Heart left ventricle (tissue), 13 donors: Measurements from ENCODE around the gene NAALADL2.

ENCODE experiments used
- POLR2A ChIP-seq, 2 donors: fragments of 450-650 bp; IDR thresholded peaks; one replicate each; pipeline ENCODE4 v1.6.1; 2017; ENCODE audit warnings: antibody characterized with exemption in 2 of 2, mild to moderate bottlenecking in 2 of 2, moderate library complexity in 2 of 2
- TF ChIP-seq, protein P1 (sequence below), 12 donors: fragments of 200-600 bp; sonication (generic) in 4 of 12; IDR thresholded peaks; one replicate each; pipeline versions ENCODE4 v1.5.0 to v1.8.0; 2018 to 2022; ENCODE audit warnings: antibody characterized with exemption in 12 of 12, mild to moderate bottlenecking in 5 of 12
- donor health status: ischemic (EF 13 %, LVEDD 7.1; RV severe dilation, severe dysfunction).
- donor health status: DM: no; HTN: yes; CAD: no.
- donor health status: DM: no; HTN: no; CAD: no.
- donor health status: ischemic (EF 25% LVEDD 6.9; RV normal size, moderate dysfunction).
- donor health status: ischemic (EF 25% LVEDD 5.7; RV mildly dilated, moderate dysfunction).
- donor health status: ischemic (EF 35%, LVEDD 5.7; RV mildly dilated, moderate dysfunction).
- donor health status: nonischemic (EF 11% LVEDD 7.7; RV severe dilation, severe dysfunction).
- donor health status: DM: yes; HTN: yes; CAD: no.
- donor health status: PGD.
- donor health status: ischemic (EF 29% LVEDD 5.4; RV normal size, mild dysfunction).
- donor health status: nonischemic (EF 23%, LVEDD 6.1; RV moderate dilation, normal function).

DNA sequence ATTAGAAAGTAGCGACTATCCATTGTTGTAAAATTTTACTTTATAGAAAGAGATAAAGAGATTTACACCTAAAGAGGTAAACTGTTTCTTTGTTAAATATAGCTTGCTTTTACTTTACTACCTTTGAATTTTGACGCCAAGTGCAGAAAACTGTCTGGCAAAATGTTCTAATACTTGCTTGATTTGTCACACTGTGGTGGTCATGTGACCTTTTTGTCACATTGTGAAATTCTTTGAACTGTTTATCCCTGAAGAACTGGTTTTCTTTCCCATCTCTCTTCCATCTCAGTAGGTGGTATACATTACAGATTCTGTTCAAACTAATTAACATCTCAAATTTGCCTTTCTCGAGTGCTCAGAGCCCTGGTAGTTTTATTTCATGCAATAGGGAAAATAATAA is 327.4 kb downstream of the NAALADL2 start:
- TF ChIP-seq, protein P1, sequence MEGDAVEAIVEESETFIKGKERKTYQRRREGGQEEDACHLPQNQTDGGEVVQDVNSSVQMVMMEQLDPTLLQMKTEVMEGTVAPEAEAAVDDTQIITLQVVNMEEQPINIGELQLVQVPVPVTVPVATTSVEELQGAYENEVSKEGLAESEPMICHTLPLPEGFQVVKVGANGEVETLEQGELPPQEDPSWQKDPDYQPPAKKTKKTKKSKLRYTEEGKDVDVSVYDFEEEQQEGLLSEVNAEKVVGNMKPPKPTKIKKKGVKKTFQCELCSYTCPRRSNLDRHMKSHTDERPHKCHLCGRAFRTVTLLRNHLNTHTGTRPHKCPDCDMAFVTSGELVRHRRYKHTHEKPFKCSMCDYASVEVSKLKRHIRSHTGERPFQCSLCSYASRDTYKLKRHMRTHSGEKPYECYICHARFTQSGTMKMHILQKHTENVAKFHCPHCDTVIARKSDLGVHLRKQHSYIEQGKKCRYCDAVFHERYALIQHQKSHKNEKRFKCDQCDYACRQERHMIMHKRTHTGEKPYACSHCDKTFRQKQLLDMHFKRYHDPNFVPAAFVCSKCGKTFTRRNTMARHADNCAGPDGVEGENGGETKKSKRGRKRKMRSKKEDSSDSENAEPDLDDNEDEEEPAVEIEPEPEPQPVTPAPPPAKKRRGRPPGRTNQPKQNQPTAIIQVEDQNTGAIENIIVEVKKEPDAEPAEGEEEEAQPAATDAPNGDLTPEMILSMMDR (IDR thresholded peaks at IDR 0.05): no peak
- TF ChIP-seq POLR2A (IDR thresholded peaks at IDR 0.05): no peak
